ENCODE data around the gene ITGB3. TPM values are rescaled to one million over a fixed set of nuclear protein-coding genes. Genes with fewer than 3 reads are reported as not detected.

ITGB3 gene
- total and polyA plus RNA-seq, 10 of the 15 experiments (the other 5 are each of a cell fraction or from before 2014, with no cell fraction given): 0.69 to 22.8 (median 13.6) TPM

GRCh38 chr17:47281216-47281615 lies 27.6 kb downstream of the ITGB3 start:
- intact Hi-C loops (cut with micrococcal nuclease; ENCODE audit: unreplicated experiment) (no loop called here), in situ Hi-C loops (cut with MboI) (no loop called here)
- Histone ChIP-seq H3K36me3 (ENCODE audit: control insufficient read depth in 2 of 2, insufficient read depth in 2 of 2, low read length in 1 of 2) (peaks cover 0 to 3% of the 10 kb centered on the region in 2 experiments; a peak in 2 of 4 replicates), H3K4me3 (no peak overlapping the region), H3K79me2 (ENCODE audit: control insufficient read depth, insufficient read depth, low read length) (no peaks in the 10 kb centered on the region), H2AFZ (ENCODE audit: control insufficient read depth, low read depth, low read length) (no peak overlapping the region), H3K4me2 (ENCODE audit: control insufficient read depth, insufficient read depth) (no peak overlapping the region), H3K27me3 (replicated peaks in 1 of 2; ENCODE audit: control insufficient read depth in 2 of 2, insufficient read depth in 2 of 2, low read length in 1 of 2) (no peaks in the 10 kb centered on the region), H3K27ac (ENCODE audit: control insufficient read depth, insufficient read depth) (no peak overlapping the region), H3K9me3 (replicated peaks; ENCODE audit: control insufficient read depth, insufficient read depth, low read length) (no peaks in the 10 kb centered on the region; the same call in 2 of the 3 replicates), H4K20me1 (ENCODE audit: control insufficient read depth, insufficient read depth) (no peaks in the 10 kb centered on the region), H3K4me1 (ENCODE audit: control insufficient read depth, insufficient read depth, low read length) (peaks cover 40% of the 10 kb centered on the region), H3K9ac (ENCODE audit: control insufficient read depth, insufficient read depth, low read length) (no peak overlapping the region)
- ATAC-seq: no peak
- no TSS peak for BruUV-seq (replicated peaks)
- ChIA-PET POLR2A (interaction anchor here (1.5 to 2.1 kb wide), 2 partner anchors 23 to 77 kb away, joined by 7 to 8 read pairs; no protein-coding TSS in a partner anchor), CTCF (interaction anchor here (1.4 to 3.2 kb wide), 3 partner anchors 25 to 51 kb away, joined by 3 to 15 read pairs (median 5); no protein-coding TSS in a partner anchor), SMC1A (ENCODE audit: uncharacterized antibody, unreplicated experiment) (interaction anchor here (1.4 to 3.9 kb wide), 3 partner anchors 12 to 25 kb away, joined by 4 to 38 read pairs (median 16); partner anchors contain the start of gene ITGB3), RAD21 (ENCODE audit: unreplicated experiment) (interaction anchor here (1.0 to 4.2 kb wide), 3 partner anchors 25 to 76 kb away, joined by 3 to 32 read pairs (median 4); no protein-coding TSS in a partner anchor)
- WGBS (ENCODE audit: insufficient coverage, insufficient replicate concordance, low lambda C conversion rate, missing lambda C conversion rate): 85% methylated on average over 6 of the region's 6 CpGs
- no peak for FAIRE-seq
- no peak for DNase-seq (ENCODE audit: low read depth, low spot score)
- TF ChIP-seq ZBTB33 (IDR thresholded peaks at IDR 0.05) (no peak), FOXK2 (IDR thresholded peaks at IDR 0.05) (no peak), GABPA (IDR thresholded peaks at IDR 0.05; ENCODE audit: low read depth) (no peak), ZNF384 (IDR thresholded peaks at IDR 0.05; ENCODE audit: borderline replicate concordance, low read depth, low read length) (no peak), BCL11A (IDR thresholded peaks at IDR 0.05; ENCODE audit: low read depth, low read length) (no peak), CHD1 (IDR thresholded peaks at IDR 0.05; ENCODE audit: low read depth, low read length) (no peak), LARP7 (IDR thresholded peaks at IDR 0.05) (no peak), PKNOX1 (IDR thresholded peaks at IDR 0.05) (no peak), RAD21 (IDR thresholded peaks at IDR 0.05; ENCODE audit: insufficient read depth, low read depth, low read length) (no peak)
